ENCODE results near the gene STK16. TPM values are rescaled to one million over a fixed set of nuclear protein-coding genes. Genes with fewer than 3 reads are reported as not detected.

STK16 gene
- total RNA-seq, 1 experiment from 2014 or later = 38.6 TPM

- Histone ChIP-seq H3K27me3 (ENCODE audit: control insufficient read depth, insufficient read depth, low read length) (no peaks in the 10 kb centered on the region), H3K4me3 (ENCODE audit: insufficient read depth, low read depth, low read length) (no peak overlapping the region), H3K36me3 (replicated peaks; ENCODE audit: control insufficient read depth, insufficient read depth, low read length) (peaks cover 17% of the 10 kb centered on the region)
- DNase-seq = peak; percentile 21
Measured at GRCh38 chr2:219207884-219208740, 37.2 kb upstream of the STK16 start.

- Histone ChIP-seq H3K36me3 (replicated peaks; ENCODE audit: control insufficient read depth, insufficient read depth, low read length) (peaks cover 20% of the 10 kb centered on the region), H3K27me3 (ENCODE audit: control insufficient read depth, insufficient read depth, low read length) (no peaks in the 10 kb centered on the region), H3K4me3 (ENCODE audit: insufficient read depth, low read depth, low read length) (no peak overlapping the region)
- no peak for DNase-seq
Measured at GRCh38 chr2:219209236-219210195, 35.8 kb upstream of the STK16 start.

GRCh38 chr2:219210196-219210885 lies 34.9 kb upstream of the STK16 start:
- Histone ChIP-seq H3K4me3 (ENCODE audit: insufficient read depth, low read depth, low read length) (no peak overlapping the region), H3K27me3 (ENCODE audit: control insufficient read depth, insufficient read depth, low read length) (no peaks in the 10 kb centered on the region), H3K36me3 (replicated peaks; ENCODE audit: control insufficient read depth, insufficient read depth, low read length) (peaks cover 24% of the 10 kb centered on the region)
- DNase-seq = no peak

- Histone ChIP-seq H3K4me3 (ENCODE audit: insufficient read depth, low read depth, low read length) (no peak overlapping the region), H3K36me3 (replicated peaks; ENCODE audit: control insufficient read depth, insufficient read depth, low read length) (peaks cover 24% of the 10 kb centered on the region), H3K27me3 (ENCODE audit: control insufficient read depth, insufficient read depth, low read length) (no peaks in the 10 kb centered on the region)
- no peak for DNase-seq
Measured at GRCh38 chr2:219210886-219211362, 34.4 kb upstream of the STK16 start.

GRCh38 chr2:219213026-219213415 lies 32.3 kb upstream of the STK16 start:
- H3K27me3 ChIP-seq (ENCODE audit: control insufficient read depth, insufficient read depth, low read length) = no peaks in the 10 kb centered on the region
- peaks cover 24% of the 10 kb centered on the region for H3K36me3 ChIP-seq (replicated peaks; ENCODE audit: control insufficient read depth, insufficient read depth, low read length)
- no peak for DNase-seq
- no peak overlapping the region for H3K4me3 ChIP-seq (ENCODE audit: insufficient read depth, low read depth, low read length)

GRCh38 chr2:219213486-219214071 lies 31.7 kb upstream of the STK16 start:
- Histone ChIP-seq H3K27me3 (ENCODE audit: control insufficient read depth, insufficient read depth, low read length) (no peaks in the 10 kb centered on the region), H3K4me3 (ENCODE audit: insufficient read depth, low read depth, low read length) (no peak overlapping the region), H3K36me3 (replicated peaks; ENCODE audit: control insufficient read depth, insufficient read depth, low read length) (peaks cover 24% of the 10 kb centered on the region)
- no peak for DNase-seq

- Histone ChIP-seq H3K27me3 (ENCODE audit: control insufficient read depth, insufficient read depth, low read length) (no peaks in the 10 kb centered on the region), H3K4me3 (ENCODE audit: insufficient read depth, low read depth, low read length) (no peak overlapping the region), H3K36me3 (replicated peaks; ENCODE audit: control insufficient read depth, insufficient read depth, low read length) (peaks cover 22% of the 10 kb centered on the region)
- no peak for DNase-seq
Measured at GRCh38 chr2:219214141-219214540, 31.1 kb upstream of the STK16 start.

- H3K27me3 ChIP-seq (ENCODE audit: control insufficient read depth, insufficient read depth, low read length) = no peaks in the 10 kb centered on the region
- no peak overlapping the region for H3K4me3 ChIP-seq (ENCODE audit: insufficient read depth, low read depth, low read length)
- no peak for DNase-seq
- H3K36me3 ChIP-seq (replicated peaks; ENCODE audit: control insufficient read depth, insufficient read depth, low read length) = peaks cover 19% of the 10 kb centered on the region
Measured at GRCh38 chr2:219214786-219215185, 30.5 kb upstream of the STK16 start.

- peaks cover 19% of the 10 kb centered on the region for H3K36me3 ChIP-seq (replicated peaks; ENCODE audit: control insufficient read depth, insufficient read depth, low read length)
Measured at GRCh38 chr2:219215871-219216534, 29.3 kb upstream of the STK16 start.

GRCh38 chr2:219216535-219216915 lies 28.8 kb upstream of the STK16 start:
- Histone ChIP-seq H3K27me3 (ENCODE audit: control insufficient read depth, insufficient read depth, low read length) (no peaks in the 10 kb centered on the region), H3K4me3 (ENCODE audit: insufficient read depth, low read depth, low read length) (no peak overlapping the region), H3K36me3 (replicated peaks; ENCODE audit: control insufficient read depth, insufficient read depth, low read length) (peaks cover 15% of the 10 kb centered on the region)
- DNase-seq = no peak

More at GRCh38 chr2:219215871-219216534, 29.3 kb upstream of the STK16 start:
- Histone ChIP-seq H3K27me3 (ENCODE audit: control insufficient read depth, insufficient read depth, low read length) (no peaks in the 10 kb centered on the region), H3K4me3 (ENCODE audit: insufficient read depth, low read depth, low read length) (no peak overlapping the region)
- DNase-seq = no peak

GRCh38 chr2:219218217-219218731 lies 27.0 kb upstream of the STK16 start:
- H3K36me3 ChIP-seq (replicated peaks; ENCODE audit: control insufficient read depth, insufficient read depth, low read length) = peaks cover 15% of the 10 kb centered on the region
- peak overlapping the region; percentile 74 for H3K4me3 ChIP-seq (ENCODE audit: insufficient read depth, low read depth, low read length)
- peak; percentile 93 for DNase-seq
- no peaks in the 10 kb centered on the region for H3K27me3 ChIP-seq (ENCODE audit: control insufficient read depth, insufficient read depth, low read length)

GRCh38 chr2:219218732-219219701 lies 26.3 kb upstream of the STK16 start, which contains the start of gene ABCB6:
Gene ABCB6, minus strand, starts transcription at chr2:219218958. Its CDS starts 285 bp downstream, at chr2:219218673.
- H3K36me3 ChIP-seq (replicated peaks; ENCODE audit: control insufficient read depth, insufficient read depth, low read length) = peaks cover 18% of the 10 kb centered on the region
- peak; percentile 98 for DNase-seq

More at GRCh38 chr2:219218732-219219701, 26.3 kb upstream of the STK16 start, which contains the start of gene ABCB6:
- Histone ChIP-seq H3K27me3 (ENCODE audit: control insufficient read depth, insufficient read depth, low read length) (no peaks in the 10 kb centered on the region), H3K4me3 (ENCODE audit: insufficient read depth, low read depth, low read length) (peak within 1 kb of the TSS; percentile 74)
